Ishikawa (cell line): ENCODE results near the gene PRIMA1.

Experiments used
- CEBPB ChIP-seq: IDR thresholded peaks from 2 replicates; pipeline ENCODE4 v1.6.1; 2012
- EP300 ChIP-seq: IDR thresholded peaks from 2 replicates; pipeline ENCODE4 v1.6.1; 2012; ENCODE audit warnings: borderline replicate concordance
- NFIC ChIP-seq: IDR thresholded peaks from 2 replicates; pipeline ENCODE4 v1.6.1; 2012
- REST ChIP-seq: IDR thresholded peaks from 2 replicates; pipeline ENCODE4 v1.6.1; 2012; ENCODE audit warnings: low read depth, mild to moderate bottlenecking
- TEAD4 ChIP-seq: IDR thresholded peaks from 2 replicates; pipeline ENCODE4 v1.6.1; 2012

GRCh38 chr14:93729993-93730392, 58.3 kb downstream of the PRIMA1 start:
- TF ChIP-seq REST = no peak
- TF ChIP-seq EP300 = no peak
- TF ChIP-seq NFIC = no peak
- TF ChIP-seq CEBPB = no peak
- no peak for TF ChIP-seq TEAD4
